ENCODE results near the gene SEPTIN10.

GRCh38 chr2:109555346-109555900 is 58.3 kb downstream of the SEPTIN10 start:
- no peak for TF ChIP-seq YY1 (IDR thresholded peaks at IDR 0.05; ENCODE audit: insufficient read depth, insufficient read length)
- no peak for TF ChIP-seq ZNF274 (IDR thresholded peaks at IDR 0.05; ENCODE audit: low read depth, low read length)

Data from NT2/D1 (cell line).